Mesothelial cell of epicardium (in vitro differentiated cells): ENCODE data around the gene SPCS3. TPM values are rescaled to one million over a fixed set of nuclear protein-coding genes. Genes with fewer than 3 reads are reported as not detected.
"Not testable (repeated sequence)": the region's sequence is repeated elsewhere in the genome, so short reads cannot be mapped to it uniquely, and the experiment has no call there.

Experiments used
- DNase-seq, 2 experiments: peaks; one replicate each; pipeline ENCODE4 v3.0.0; 2021; ENCODE audit warnings: low spot score in 2 of 2; ENCODE audit not compliant: unreplicated experiment in 2 of 2
- H3K27ac Mint-ChIP-seq: 2 replicates; pipeline ENCODE4 v1.8.0; 2021; ENCODE audit warnings: mixed read lengths
- H3K27me3 Mint-ChIP-seq: 2 replicates; pipeline ENCODE4 v1.8.0; 2021; ENCODE audit warnings: low read depth, mixed read lengths
- H3K36me3 Mint-ChIP-seq: 2 replicates; pipeline ENCODE4 v1.8.0; 2021; ENCODE audit warnings: mixed read lengths
- H3K4me1 Mint-ChIP-seq: 2 replicates; pipeline ENCODE4 v1.8.0; 2021; ENCODE audit warnings: mixed read lengths
- H3K4me3 Mint-ChIP-seq: 2 replicates; pipeline ENCODE4 v1.8.0; 2021; ENCODE audit warnings: mild to moderate bottlenecking, moderate library complexity, mixed read lengths
- H3K9me3 Mint-ChIP-seq: 2 replicates; pipeline ENCODE4 v1.8.0; 2021; ENCODE audit warnings: mixed read lengths
- CTCF ChIP-seq: fragments of 200-600 bp; sonication (generic); IDR thresholded peaks from one replicate; pipeline ENCODE4 v1.5.0; 2021; ENCODE audit warnings: antibody characterized with exemption; ENCODE audit not compliant: unreplicated experiment
- total RNA-seq: library from RNA; stranded (reverse); gene quantifications from 3 replicates; pipeline ENCODE4 v1.2.1, GENCODE V29; 2021

The SPCS3 gene
- total RNA-seq, 1 donor from 2014 or later = 107 TPM

GRCh38 chr4:176323511-176324160, 3.9 kb downstream of the SPCS3 start:
- Mint-ChIP-seq H3K4me3 (no peak overlapping the region), H3K9me3 (no peaks in the 10 kb centered on the region), H3K36me3 (peaks cover 1% of the 10 kb centered on the region), H3K27ac (no peak overlapping the region), H3K4me1 (peaks cover 27% of the 10 kb centered on the region), H3K27me3 (no peaks in the 10 kb centered on the region)
- no peak for DNase-seq
- no peak for TF ChIP-seq CTCF

- H3K27me3 Mint-ChIP-seq, DNase-seq, H3K9me3 Mint-ChIP-seq, H3K36me3 Mint-ChIP-seq, H3K27ac Mint-ChIP-seq, H3K4me3 Mint-ChIP-seq: not testable (repeated sequence)
- H3K4me1 Mint-ChIP-seq = peaks cover 28% of the 10 kb centered on the region
These were observed 5.1 kb downstream of the SPCS3 start for GRCh38 chr4:176324876-176325275.

GRCh38 chr4:176333076-176333475, 13.3 kb downstream of the SPCS3 start:
- DNase-seq = no peak
- H3K36me3 Mint-ChIP-seq = peaks cover 7% of the 10 kb centered on the region
- no peak for TF ChIP-seq CTCF
- peak overlapping the region; percentile 80 for H3K27ac Mint-ChIP-seq
- H3K4me3 Mint-ChIP-seq = no peak overlapping the region
- no peaks in the 10 kb centered on the region for H3K9me3 Mint-ChIP-seq
- peaks cover 27% of the 10 kb centered on the region for H3K4me1 Mint-ChIP-seq
- no peaks in the 10 kb centered on the region for H3K27me3 Mint-ChIP-seq

- peaks cover 6% of the 10 kb centered on the region for H3K36me3 Mint-ChIP-seq
- no peak for DNase-seq
- H3K9me3 Mint-ChIP-seq = no peaks in the 10 kb centered on the region
- H3K27ac Mint-ChIP-seq = no peak overlapping the region
- no peak for TF ChIP-seq CTCF
- H3K27me3 Mint-ChIP-seq = no peaks in the 10 kb centered on the region
- H3K4me3 Mint-ChIP-seq = no peak overlapping the region
- H3K4me1 Mint-ChIP-seq = peaks cover 27% of the 10 kb centered on the region
These were observed 14.3 kb downstream of the SPCS3 start for GRCh38 chr4:176334066-176334465.

GRCh38 chr4:176335421-176335820, 15.7 kb downstream of the SPCS3 start:
- TF ChIP-seq CTCF = no peak
- no peaks in the 10 kb centered on the region for H3K27me3 Mint-ChIP-seq
- H3K36me3 Mint-ChIP-seq = peaks cover 6% of the 10 kb centered on the region
- no peak overlapping the region for H3K4me3 Mint-ChIP-seq
- H3K4me1 Mint-ChIP-seq = peaks cover 28% of the 10 kb centered on the region
- no peak overlapping the region for H3K27ac Mint-ChIP-seq
- no peaks in the 10 kb centered on the region for H3K9me3 Mint-ChIP-seq
- no peak for DNase-seq

GRCh38 chr4:176339936-176340761, 20.4 kb downstream of the SPCS3 start:
- Mint-ChIP-seq H3K27ac (no peak overlapping the region), H3K36me3 (peaks cover 14% of the 10 kb centered on the region), H3K27me3 (no peaks in the 10 kb centered on the region), H3K4me3 (no peak overlapping the region), H3K9me3 (peaks cover 13% of the 10 kb centered on the region), H3K4me1 (peaks cover 10% of the 10 kb centered on the region)
- DNase-seq = no peak
- no peak for TF ChIP-seq CTCF
